Esophagus mucosa (tissue), 1 donor: Measurements from ENCODE around the gene PCYT1A. TPM values are rescaled to one million over a fixed set of nuclear protein-coding genes. Genes with fewer than 3 reads are reported as not detected.
"Not testable (repeated sequence)": the region's sequence is repeated elsewhere in the genome, so short reads cannot be mapped to it uniquely, and the experiment has no call there.

Experiments used
- ATAC-seq: fragments of 200-7000 bp; cut with Tn5 transposase; one replicate; pipeline ENCODE4 v1.9.1; 2020
- total RNA-seq: library from RNA; stranded (reverse); gene quantifications from one replicate; pipeline ENCODE4 v1.2.4, GENCODE V29; 2023
- donor health status: DM: yes; HTN: yes; CAD: no.

The PCYT1A gene
- total RNA-seq, 1 donor from 2014 or later: 49.2 TPM

DNA sequence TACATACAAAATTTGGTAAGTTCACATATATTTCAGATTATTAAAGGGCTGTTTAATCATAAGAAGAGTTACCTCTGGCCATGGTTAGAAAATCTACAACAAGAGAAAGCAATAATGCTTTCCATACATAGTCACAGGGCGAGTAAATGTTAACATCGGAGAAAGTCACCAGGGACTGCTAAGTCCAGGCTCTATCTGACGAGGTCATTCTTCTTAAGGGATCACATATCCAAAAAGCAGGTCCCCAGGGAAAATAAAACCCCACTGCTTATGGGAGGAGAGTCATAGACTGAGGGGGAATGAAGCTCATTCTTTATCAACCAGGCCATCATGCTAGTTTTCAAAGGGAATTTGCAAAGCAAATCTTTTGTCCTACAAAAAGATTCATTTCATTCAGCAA, 3.1 kb downstream of the PCYT1A start:
- no peak for ATAC-seq

DNA sequence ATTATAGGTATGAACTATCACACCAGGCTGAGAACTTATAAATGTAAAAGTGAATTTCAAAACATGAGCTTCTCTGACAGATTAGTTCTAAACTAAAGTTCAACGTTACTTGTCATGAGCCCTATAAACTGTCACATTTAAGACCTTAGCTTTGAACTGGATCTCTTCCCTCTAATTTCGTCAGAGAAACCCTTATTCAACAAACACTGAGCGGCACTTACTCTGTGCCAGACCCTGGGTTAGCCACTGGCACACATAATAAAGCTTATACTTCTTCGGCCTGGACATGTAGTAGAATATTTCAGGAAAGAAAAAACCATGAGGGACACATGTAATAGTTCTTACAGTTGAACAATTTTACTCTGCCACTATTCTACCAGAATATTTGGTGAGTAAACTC, 5.6 kb downstream of the PCYT1A start:
- ATAC-seq: no peak

DNA sequence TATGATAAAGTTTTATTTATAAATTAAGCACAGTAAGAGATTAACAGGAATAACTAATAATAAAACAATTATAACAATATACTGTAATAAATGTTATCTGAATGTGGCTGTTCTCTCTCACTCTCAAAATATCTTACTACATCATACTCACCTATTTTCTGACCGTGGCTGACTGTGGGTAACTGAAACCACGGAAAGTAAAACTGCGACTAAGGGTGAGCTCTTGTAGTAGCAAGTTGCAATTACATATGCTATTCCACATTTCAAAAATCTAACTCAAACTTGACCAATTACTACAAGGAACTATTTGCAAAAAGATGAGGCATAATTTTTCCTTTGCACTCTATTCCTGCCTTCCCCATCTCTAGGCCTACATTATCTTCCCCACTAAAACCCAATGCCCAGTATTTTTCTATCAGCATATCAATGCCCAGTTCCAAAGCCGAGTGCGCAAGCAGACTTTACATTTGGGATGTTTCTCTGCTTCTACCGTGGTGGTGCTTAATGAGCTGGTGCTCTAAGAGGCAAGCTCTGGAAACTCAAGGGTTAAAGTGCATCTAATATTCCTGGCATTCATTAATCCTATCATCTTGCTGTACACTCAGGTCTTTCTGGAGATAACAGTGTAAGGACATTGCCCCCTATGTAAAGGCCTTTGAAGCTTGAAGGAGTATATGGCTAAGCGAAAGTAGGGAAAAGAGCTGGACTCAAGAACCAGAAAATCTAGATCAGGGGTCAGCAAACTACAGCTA, 6.7 kb downstream of the PCYT1A start:
- ATAC-seq: no peak

DNA sequence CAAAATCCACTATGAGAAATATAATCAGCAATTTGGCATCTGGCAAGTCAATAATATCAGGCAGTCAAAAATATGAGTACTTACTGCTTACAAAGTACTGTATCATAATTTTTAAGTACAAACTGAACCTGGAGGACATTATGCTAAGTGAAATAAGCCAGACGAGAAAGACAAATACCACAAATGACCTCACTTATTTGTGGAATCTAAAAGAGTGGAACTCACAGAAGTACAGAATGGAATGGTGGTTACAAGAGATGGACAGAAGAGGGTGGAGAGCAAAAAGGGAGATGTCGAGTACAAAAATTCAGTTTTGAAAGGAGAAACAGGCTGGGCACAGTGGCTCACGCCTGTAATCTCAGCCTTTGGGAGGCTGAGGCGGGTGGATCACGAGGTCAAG, 12.4 kb downstream of the PCYT1A start:
- ATAC-seq: no peak

DNA sequence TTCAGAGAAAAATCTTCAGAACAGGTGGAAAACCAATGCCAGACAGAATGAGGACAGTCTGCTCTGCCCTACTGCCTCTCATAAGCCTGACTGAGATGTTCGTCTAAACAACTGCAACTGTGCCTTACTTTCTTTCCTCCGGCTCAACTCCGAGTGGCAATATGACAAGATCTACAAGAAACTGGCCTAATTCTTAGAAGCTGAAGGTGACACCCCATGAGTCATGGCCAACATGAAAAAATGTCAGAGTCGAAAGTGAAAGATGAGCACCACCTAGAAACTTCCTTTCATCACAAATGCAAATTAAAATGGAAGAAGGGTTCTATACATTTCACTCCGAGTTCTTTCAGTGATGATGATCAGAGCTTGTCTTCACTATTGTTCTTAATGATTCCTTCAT, 12.9 kb downstream of the PCYT1A start:
- peak; percentile 53 for ATAC-seq

DNA sequence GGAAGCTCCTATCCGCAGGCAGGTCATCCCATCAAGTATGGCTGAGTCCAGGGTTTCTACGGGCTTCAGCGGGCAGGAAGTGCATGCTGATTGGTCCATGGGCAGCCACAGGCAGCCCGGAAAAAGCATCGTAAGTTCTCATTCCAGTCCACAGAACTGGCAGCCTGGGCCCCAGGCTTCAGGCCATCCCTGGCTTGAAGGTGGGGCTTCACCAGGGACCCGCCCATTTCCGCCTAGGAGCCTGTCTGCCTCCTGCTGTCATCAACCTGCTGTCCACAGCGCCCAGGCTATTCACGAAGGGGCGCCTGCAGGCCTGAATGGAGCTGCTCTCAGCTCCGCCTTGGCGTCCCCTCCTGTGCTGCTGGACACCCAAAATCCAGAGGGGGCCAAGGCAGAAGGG, 13.9 kb downstream of the PCYT1A start:
- ATAC-seq: peak; percentile 14

DNA sequence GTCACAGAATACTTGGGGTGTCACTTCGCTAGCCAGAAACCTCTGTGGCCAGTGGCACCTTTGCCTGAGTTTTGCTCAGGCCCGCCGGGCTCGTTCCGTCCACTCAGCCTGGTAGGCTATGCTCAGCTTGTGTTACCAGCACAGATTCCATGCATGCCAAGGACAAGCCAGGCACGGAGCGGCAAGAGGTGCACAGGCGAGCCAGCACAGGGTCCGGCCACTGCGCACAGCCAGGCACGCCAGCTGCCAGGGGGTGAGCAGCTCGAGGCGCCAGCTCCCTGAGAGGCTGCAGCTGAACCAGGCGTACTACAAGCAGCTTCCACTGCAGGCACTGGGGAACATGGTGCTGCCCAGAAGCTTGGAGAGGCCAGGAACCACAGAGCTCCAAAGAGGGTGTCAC, 14.7 kb downstream of the PCYT1A start:
- ATAC-seq: no peak

DNA sequence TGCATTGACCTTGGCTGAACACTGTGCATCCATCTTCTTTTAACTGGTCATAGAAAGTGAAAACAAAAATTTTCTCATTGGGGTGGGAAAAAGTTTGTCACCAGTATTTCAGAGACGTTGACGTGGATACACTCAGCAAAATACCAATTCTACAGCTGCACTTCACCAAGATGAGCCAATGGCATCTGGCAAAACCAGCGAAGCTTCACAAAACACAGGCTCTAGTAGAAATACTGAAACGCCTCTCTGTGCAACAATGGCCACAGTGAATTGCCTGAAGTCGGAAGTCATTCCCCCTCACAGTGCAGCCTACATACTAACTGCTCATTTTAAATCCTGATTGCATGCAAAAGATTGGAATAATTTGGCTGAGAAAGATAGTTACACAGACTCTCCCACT, 17.0 kb downstream of the PCYT1A start:
- no peak for ATAC-seq

DNA sequence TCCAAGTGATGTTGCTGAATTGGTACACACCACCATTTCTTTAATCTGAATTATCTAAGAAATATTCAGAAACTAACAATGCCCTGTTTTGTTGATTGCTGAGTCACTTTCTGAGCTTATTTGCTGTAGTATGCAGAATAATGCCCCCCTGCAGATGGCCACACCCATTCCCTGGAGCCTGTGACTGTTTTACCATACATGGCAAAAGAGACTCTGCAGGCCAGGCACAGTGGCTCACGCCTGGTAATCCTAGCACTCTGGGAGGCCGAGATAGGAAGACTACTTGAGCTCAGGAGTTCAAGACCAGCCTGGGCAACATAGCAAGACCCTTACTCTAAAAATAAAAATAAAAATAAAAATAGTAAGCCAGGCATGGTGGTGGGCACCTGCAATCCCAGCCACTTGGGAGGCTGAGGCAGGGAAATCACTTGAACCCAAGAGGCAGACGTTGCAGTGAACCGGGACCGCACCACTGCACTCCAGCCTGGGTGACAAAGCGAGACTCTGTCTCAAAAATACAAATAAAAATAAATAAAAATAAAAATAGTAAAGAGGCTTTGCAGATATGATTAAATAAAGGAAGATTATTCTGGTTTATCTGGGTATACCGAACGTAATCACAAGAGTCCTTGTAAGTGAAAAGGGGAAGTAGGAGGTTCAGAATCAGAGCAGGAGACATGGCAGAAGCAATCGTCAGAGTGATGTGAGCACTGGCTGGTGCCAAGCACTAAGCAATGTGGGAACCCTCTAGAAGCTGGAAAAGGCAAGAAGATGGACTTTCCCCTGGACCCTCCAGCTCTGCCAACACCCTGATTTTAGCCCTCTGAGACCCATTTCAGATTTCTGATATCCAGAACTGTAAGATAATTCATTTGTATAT, 19.0 kb downstream of the PCYT1A start:
- ATAC-seq: peak; percentile 89

DNA sequence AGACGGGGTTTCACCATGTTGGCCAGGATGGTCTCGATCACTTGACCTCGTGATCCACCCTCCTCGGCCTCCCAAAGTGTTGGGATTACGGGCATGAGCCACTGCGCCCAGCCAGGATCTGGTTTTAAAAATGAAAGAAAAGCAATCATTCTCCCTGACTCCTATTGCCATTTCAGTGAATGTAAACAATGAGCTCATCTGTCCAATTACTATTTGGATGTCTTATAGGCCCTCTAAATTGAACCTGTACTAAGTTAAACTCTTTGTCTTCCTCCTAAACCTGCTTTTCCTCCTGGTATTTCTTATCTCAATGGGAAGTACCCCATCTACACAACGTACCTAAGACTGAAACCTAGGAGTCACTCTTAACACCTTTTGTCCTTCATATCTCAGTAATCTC, 23.7 kb downstream of the PCYT1A start:
- no peak for ATAC-seq

DNA sequence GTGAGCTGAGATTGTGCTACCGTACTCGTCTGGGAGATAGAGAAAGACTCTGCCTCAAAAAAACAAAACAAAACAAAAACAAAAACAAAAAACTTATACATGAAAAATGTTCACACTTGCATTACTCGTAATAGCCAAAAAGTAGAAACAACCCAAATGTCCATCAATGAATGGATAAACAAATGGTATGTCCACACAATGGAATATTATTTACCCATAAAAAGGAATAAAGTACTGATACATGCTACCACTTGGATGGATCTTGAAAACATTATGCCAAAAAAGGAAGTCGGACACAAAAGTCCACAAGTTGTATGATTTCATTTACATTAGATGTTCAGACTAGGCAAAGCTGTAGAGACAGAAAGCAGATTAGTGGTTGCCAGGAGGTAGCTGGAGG, 26.7 kb downstream of the PCYT1A start:
- no peak for ATAC-seq

DNA sequence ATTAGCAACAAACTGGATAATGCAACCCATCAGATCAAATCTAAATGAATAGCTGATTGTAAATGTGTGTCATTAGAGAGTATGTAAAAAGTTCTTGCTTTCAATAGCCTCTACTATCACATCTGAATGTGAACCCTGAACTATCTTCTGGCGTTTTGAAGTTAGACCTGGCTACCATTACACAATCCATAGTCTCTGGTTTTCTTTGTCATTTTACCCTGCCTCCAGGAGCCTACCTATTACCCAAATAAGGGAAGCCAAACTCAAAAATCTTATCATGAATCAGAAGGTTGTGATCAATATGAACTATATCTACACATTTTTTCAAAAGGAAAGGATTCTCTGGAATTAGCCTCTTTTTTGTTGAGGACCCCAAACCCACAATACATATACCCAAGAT, 31.8 kb downstream of the PCYT1A start:
- no peak for ATAC-seq

DNA sequence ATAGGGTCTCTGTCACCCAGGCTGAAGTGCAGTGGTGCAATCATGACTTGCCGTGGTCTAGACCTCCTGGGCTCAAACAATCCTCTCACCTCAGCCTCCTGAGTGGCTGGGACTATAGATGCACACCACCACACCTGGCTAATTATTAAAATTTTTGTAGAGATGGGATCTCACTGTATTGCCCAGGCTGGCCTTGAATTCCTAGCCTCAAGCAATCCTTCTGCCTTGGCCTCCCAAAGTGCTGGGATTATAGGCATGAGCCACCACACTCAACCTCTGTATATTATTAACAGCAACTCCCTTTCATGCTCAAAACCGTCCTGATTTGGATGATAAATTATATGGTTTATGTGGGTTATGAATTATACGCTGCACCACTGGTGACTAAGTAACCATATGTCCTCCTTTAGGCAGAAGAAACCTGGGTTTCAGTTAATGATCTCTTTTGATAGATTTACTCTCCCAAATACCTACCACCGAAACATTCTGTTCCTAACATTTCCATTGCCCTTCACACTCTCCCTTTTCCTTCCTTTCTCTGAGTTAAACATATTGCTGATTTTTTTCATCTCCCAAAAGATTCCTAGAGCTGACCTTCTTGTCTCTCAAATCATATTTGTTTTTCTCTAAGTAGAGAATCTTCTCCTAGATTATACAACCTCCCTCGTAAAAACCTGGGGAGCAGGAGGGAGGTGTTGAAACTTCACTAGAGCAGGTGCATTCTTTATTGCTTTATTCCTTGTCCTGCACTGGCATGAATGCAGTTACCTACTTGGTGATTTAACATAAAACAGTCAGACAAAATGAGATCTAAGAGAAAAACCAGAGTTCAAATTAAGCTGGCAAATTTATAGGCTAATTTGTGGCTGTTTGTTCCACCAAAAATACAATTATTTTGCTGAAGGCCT, 32.9 kb downstream of the PCYT1A start:
- ATAC-seq: no peak

DNA sequence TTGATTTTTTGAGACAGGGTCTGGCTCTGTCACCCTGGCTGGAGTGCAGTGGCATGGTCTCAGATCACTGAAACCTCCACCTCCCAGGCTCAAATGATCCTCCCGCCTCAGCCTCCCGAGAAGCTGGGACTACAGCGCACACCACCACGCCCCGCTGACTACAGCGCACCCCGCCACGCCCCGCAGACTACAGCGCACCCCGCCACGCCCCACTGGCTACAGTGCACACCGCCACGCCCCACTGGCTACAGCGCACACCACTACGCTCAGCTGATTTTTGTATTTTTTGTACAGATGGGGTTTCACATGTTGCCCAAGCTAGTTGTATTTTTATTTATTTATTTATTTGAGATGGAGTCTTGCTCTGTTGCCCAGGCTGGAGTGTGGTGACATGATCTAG, 35.6 kb downstream of the PCYT1A start:
- peak; percentile 48 for ATAC-seq

DNA sequence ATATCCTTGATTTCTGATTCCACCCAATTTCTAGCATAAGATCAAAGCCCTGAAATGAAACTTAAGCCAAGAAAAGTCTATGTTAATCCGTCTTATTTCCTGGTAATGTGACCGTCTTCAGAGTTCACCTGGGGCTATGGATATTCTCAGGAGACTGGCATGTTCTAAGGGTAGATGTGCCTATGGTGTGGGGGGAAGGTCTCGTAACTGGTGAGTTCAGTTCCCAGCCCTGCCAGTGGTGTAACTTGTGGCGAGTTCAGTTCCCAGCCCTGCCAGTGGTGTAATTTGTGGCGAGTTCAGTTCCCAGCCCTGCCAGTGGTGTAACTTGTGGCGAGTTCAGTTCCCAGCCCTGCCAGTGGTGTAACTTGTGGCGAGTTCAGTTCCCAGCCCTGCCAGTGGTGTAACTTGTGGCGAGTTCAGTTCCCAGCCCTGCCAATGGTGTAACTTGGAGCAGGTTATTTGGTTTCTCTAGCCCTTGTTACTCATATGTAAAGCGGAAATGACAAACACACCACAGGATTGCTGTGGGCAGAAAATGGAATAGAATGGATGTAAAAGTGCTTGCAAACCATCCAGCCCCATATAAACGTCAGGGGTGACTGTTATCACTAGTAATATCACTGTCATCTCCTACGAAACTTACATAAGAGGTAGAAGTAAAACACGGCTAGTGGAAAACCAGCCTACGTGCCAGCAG, 40.8 kb downstream of the PCYT1A start:
- no peak for ATAC-seq

DNA sequence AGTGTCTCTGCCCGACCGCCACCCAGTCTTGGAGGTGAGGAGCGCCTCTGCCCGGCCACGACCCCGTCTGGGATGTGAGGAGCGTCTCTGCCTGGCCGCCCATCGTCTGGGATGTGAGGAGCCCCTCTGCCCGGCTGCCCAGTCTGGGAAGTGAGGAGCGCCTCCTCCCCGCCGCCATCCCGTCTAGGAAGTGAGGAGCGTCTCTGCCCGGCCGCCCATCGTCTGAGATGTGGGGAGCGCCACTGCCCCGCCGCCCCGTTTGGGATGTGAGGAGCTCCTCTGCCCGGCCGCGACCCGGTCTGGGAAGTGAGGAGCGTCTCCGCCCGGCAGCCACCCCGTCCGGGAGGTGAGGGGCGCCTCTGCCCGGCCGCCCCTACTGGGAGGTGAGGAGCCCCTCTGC, 43.4 kb downstream of the PCYT1A start:
- not testable (repeated sequence) for ATAC-seq

DNA sequence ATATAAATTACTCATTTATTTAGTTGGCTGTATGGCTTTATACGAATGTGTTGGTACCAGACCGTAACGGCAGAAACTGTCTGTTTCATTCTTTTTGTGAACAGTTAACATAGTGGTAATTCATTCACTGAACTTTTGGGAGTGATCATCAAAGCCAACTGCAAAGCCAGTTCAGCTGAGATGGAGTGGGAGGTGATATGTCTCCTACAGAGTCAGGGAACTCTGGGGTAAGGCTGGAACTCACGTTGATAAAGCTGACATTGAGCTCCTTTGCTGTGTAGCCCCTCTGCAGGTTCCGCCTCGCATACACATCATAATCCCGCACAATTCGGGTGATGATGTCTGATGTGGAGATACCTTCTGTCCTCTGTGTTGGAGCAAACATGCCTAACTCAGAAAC, 45.8 kb downstream of the PCYT1A start:
- no peak for ATAC-seq

DNA sequence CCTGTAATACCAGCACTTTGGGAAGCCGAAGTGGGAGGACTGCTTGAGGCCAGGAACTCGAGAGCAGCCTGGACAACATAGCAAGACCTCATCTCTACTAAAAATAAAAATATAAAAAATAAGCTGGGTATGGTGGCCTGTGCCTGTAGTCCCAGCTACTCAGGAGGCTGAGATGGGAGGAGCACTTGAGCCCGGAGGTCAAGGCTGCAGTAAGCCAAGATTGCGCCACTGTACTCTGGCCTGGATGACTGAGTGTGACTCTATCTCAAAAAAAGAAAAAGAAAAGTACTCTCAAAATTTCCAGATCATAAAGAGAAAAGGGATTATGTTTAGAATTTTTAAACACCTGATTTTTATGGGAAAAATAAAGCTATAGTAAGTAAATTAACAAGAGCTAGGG, 47.1 kb downstream of the PCYT1A start:
- ATAC-seq: no peak

DNA sequence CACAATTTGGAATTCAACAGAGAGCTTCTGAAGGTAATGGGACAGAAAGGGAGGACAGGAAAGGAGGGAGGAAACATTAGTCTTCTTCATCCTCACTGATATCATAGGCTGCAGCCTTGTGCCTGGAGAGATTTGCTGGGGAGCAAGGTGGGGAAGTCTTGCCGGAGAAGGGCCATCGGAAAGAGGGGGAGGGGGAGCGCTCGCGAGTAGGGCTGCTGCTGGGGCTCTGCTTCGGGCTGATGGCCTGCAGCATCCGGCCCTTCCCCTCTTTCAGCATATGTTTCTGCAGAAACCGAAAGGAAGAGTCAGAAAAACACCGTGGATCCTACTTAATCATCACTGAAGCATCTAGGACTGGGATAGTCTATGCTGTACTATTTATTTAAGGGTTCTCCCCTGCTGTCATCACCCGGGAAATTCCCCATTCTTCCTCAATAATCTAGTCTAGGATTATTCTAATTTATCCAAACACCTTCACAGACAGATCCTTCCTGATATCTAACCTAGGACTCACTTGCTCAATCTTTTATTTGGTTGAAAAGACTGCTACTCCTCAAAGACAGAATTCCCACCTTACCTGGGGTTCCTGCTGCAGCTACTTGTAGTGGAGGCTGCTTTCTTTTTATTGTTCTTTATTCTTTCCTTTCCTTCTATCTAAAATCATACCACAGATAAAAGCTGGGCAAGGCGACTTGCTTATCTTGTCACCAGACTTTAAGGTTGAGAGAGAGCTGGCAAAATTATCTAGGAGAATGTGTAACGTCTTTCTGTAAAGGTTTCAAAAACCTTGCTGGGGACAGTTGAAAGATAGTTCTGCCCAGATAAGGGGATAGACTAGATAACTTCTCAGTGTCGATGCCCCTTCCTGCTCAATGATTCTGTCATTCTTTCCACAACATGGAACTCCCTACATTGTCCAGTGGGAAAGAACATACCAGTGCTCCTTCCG, 48.6 kb downstream of the PCYT1A start:
- ATAC-seq: no peak

DNA sequence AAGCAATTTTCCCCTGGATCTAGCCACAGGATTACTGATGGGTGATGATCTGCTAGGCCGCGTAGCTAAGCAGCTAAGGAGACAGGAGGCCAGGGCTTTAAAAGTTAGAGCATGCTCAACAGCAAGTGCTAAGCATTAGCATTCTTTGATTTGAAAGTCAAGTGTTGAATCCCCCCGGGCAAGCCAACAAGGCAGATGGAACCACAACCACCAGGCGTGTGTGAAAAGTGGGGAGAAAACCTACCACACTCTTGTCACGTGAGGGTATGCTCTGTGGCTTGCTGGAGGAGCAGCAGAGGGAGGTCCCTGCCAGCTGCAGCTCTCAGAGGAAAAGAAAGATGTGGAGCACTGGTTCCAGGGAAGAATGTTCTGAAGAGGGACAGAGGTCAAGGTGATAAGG, 50.3 kb downstream of the PCYT1A start:
- no peak for ATAC-seq

DNA sequence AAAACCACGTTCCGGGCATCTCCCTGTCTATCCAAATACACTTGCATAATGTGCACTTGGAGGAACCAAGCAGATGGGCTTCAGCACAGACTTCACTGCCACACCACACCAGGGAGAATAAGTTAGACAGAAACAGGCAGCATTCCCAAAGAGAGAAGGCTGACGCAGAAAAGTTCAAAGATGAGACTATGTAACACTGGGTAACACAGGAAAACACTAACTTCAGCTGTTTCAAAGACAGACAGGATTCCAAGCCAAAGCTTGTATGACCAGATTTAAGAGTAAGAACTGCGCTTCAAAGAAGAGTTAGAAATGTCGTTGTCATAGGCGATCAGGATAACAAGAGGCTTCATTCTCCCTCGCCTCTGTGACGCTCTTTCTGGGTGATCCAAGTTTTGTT, 51.3 kb downstream of the PCYT1A start:
- no peak for ATAC-seq
